Colon (tissue), 2 donors: Measurements from ENCODE around the gene NCAPD2.
"Not testable (repeated sequence)": the region's sequence is repeated elsewhere in the genome, so short reads cannot be mapped to it uniquely, and the experiment has no call there.

Experiments
- FAIRE-seq: peaks from 2 replicates; lab custom pipeline; 2012; peaks lifted over from hg19 to GRCh38; lab: Jason Lieb, UNC
- donor health status: control.
- donor health status: control.

The NCAPD2 gene

GRCh38 chr12:6533923-6534694 is 40.2 kb downstream of the NCAPD2 start, which contains the start of gene GAPDH:
Gene GAPDH, plus strand, starts transcription at chr12:6534517. Its CDS starts 316 bp downstream, at chr12:6534833.
- FAIRE-seq = no peak

- FAIRE-seq = no peak
Observed at GRCh38 chr12:6534695-6534944, 40.7 kb downstream of the NCAPD2 start.

- FAIRE-seq = no peak
Observed at GRCh38 chr12:6534945-6535696, 41.2 kb downstream of the NCAPD2 start.

- FAIRE-seq = no peak
Observed at GRCh38 chr12:6535697-6535946, 41.7 kb downstream of the NCAPD2 start.

GRCh38 chr12:6535960-6536847 is 42.3 kb downstream of the NCAPD2 start:
- no peak for FAIRE-seq

- no peak for FAIRE-seq
Observed at GRCh38 chr12:6536894-6537579, 43.1 kb downstream of the NCAPD2 start.

GRCh38 chr12:6537580-6538419 is 43.9 kb downstream of the NCAPD2 start:
- FAIRE-seq = not testable (repeated sequence)

GRCh38 chr12:6538420-6539313 is 44.8 kb downstream of the NCAPD2 start:
- no peak for FAIRE-seq

GRCh38 chr12:6539314-6539682 is 45.4 kb downstream of the NCAPD2 start:
- FAIRE-seq = no peak

- FAIRE-seq = no peak
Observed at GRCh38 chr12:6539707-6540134, 45.8 kb downstream of the NCAPD2 start.

GRCh38 chr12:6540181-6540877 is 46.4 kb downstream of the NCAPD2 start:
- no peak for FAIRE-seq

- no peak for FAIRE-seq
Observed at GRCh38 chr12:6541371-6542165, 47.7 kb downstream of the NCAPD2 start.

- FAIRE-seq = no peak
Observed at GRCh38 chr12:6542209-6543009, 48.5 kb downstream of the NCAPD2 start.

- FAIRE-seq = no peak
Observed at GRCh38 chr12:6546016-6546415, 52.1 kb downstream of the NCAPD2 start.

- FAIRE-seq = no peak
Observed at GRCh38 chr12:6547566-6547965, 53.7 kb downstream of the NCAPD2 start.

GRCh38 chr12:6547987-6548386 is 54.1 kb downstream of the NCAPD2 start:
- FAIRE-seq = no peak

- no peak for FAIRE-seq
Observed at GRCh38 chr12:6548556-6548955, 54.7 kb downstream of the NCAPD2 start.
